ENCODE measurements around the gene CIPC.

Gene CIPC, protein sequence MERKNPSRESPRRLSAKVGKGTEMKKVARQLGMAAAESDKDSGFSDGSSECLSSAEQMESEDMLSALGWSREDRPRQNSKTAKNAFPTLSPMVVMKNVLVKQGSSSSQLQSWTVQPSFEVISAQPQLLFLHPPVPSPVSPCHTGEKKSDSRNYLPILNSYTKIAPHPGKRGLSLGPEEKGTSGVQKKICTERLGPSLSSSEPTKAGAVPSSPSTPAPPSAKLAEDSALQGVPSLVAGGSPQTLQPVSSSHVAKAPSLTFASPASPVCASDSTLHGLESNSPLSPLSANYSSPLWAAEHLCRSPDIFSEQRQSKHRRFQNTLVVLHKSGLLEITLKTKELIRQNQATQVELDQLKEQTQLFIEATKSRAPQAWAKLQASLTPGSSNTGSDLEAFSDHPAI

DNA sequence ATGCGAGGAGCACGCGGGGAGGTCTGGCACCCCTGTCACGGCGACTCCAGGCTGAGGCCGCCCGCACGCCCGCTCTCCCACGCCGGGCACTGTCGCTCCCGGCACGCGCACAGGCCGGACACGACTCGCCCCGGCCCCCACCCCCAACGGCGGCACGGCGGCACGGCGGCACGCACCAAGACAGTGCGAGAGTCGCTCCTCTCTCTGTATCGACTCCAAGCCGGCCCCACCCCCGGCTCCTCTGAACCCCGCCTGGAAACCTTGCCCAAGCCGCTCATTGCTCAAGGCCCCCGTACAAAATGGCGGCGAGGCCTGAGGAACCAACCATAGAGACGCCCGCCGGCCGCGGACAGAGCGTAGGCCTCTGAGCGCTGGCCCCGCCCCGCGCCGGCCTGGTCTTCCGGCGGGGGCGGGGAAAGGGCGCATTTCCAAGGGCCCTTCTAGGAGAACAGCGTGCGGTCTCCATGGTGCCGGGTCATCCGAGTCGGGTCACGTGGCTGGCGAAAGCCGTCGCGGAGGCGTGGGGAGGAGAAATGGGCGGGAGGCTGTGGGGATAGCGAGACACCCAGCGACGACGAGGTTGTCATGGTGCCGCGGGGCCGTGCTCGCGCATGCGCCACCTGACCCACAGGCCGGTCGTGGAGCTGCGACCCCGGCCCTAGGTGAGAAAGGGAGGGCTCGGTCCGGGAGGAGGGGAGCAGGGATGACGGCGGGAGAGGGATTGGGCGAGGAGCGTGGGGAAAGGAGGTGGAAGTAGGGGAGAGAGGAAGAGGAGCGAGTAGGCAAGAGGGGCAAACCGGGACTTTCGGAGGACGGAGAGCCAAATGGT lies at the start of gene CIPC:
Gene CIPC (plus strand): TSS at position 559 of the 829 bp plus-strand sequence. CDS start 7,451 bp downstream, outside the sequence.
- H3K36me3 ChIP-seq (ENCODE audit: insufficient read depth, low read length) = no peaks in the 10 kb centered on the region
- H3K4me1 ChIP-seq (ENCODE audit: insufficient read depth, low read length) = peaks cover 54% of the 10 kb centered on the region
- H3K4me3 ChIP-seq (ENCODE audit: low read depth in 1 of 2, low read length in 2 of 2) = peak within 1 kb of the TSS; percentile 33 to 89
- no peaks in the 10 kb centered on the region for H3K27me3 ChIP-seq (ENCODE audit: control insufficient read depth in 1 of 2, insufficient read depth in 2 of 2, low read length in 2 of 2)
- H3K27ac ChIP-seq (ENCODE audit: low read depth, low read length) = peak within 1 kb of the TSS; percentile 62
- H3K9me3 ChIP-seq (ENCODE audit: low read length) = no peaks in the 10 kb centered on the region
- H3K9ac ChIP-seq (ENCODE audit: low read length) = peak within 1 kb of the TSS; percentile 96

DNA sequence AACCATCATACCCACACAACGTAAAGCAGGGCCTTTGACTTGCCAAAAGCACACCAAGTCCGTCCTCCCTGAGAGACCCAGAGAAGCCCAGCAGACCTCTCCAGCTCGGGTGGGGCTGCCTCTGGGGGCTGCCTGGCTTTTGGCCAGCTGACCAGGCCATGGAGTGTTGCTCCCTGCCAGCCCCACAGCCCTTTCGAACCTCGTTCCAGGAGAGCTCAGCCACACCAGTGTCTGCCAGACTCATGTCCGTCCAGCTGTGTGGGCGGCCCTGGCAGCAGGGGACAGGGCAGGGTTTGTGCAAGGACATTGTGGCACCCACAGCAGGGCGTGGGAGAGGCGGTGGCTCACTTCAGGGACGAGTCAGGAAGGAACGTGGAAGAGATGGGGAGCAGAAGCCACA lies 46.9 kb upstream of the CIPC start:
- Histone ChIP-seq H3K36me3 (ENCODE audit: insufficient read depth, low read length) (no peaks in the 10 kb centered on the region), H3K4me3 (ENCODE audit: low read depth in 1 of 2, low read length in 2 of 2) (no peak overlapping the region), H3K27ac (ENCODE audit: low read depth, low read length) (peak overlapping the region; percentile 45), H3K9me3 (ENCODE audit: low read length) (peaks cover under 1% of the 10 kb centered on the region), H3K4me1 (ENCODE audit: insufficient read depth, low read length) (peaks cover 23% of the 10 kb centered on the region), H3K27me3 (ENCODE audit: control insufficient read depth in 1 of 2, insufficient read depth in 2 of 2, low read length in 2 of 2) (no peaks in the 10 kb centered on the region), H3K9ac (ENCODE audit: low read length) (no peak overlapping the region)

DNA sequence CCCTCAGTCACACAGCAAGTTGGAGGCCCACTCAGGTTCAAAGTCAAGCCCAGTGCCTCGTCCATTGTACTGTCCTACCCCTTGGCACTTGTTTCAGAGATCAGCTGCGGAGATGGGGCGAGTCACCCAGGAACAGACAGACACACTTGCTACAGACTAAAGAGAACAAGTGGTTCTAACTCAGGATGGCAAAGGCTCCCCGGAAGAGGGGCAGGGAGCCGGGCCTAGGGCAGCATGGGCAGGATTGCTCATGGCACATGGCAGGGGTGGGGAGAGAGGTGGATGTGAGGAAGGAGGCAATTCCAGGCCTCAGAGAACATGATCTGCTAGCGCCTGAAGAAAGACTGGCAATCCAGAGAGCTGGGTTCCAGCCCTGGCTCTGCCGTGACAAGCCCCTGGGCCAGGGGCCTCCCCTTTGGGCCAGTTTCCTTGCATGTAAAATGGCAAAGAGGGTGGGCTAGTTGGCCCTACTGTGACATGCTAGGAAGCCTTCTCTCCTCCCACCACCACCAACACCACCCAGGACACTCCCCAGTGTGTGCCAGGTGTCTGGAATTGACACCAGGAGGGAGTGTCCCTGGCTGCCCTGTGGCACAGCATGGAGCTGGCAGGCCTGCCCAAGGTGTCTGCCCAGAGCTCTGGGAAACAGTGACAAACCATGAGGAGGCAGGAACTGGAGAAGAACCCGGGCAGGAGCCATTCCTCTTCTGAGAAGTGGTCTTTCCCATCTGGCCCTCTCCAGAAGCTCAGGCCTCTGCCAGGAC lies 45.6 kb upstream of the CIPC start:
- Histone ChIP-seq H3K9ac (ENCODE audit: low read length) (no peak overlapping the region), H3K27ac (ENCODE audit: low read depth, low read length) (peak overlapping the region; percentile 70), H3K4me3 (ENCODE audit: low read depth in 1 of 2, low read length in 2 of 2) (no peak overlapping the region), H3K4me1 (ENCODE audit: insufficient read depth, low read length) (peaks cover 16% of the 10 kb centered on the region), H3K36me3 (ENCODE audit: insufficient read depth, low read length) (no peaks in the 10 kb centered on the region), H3K27me3 (ENCODE audit: control insufficient read depth in 1 of 2, insufficient read depth in 2 of 2, low read length in 2 of 2) (no peaks in the 10 kb centered on the region), H3K9me3 (ENCODE audit: low read length) (peaks cover 4% of the 10 kb centered on the region)

DNA sequence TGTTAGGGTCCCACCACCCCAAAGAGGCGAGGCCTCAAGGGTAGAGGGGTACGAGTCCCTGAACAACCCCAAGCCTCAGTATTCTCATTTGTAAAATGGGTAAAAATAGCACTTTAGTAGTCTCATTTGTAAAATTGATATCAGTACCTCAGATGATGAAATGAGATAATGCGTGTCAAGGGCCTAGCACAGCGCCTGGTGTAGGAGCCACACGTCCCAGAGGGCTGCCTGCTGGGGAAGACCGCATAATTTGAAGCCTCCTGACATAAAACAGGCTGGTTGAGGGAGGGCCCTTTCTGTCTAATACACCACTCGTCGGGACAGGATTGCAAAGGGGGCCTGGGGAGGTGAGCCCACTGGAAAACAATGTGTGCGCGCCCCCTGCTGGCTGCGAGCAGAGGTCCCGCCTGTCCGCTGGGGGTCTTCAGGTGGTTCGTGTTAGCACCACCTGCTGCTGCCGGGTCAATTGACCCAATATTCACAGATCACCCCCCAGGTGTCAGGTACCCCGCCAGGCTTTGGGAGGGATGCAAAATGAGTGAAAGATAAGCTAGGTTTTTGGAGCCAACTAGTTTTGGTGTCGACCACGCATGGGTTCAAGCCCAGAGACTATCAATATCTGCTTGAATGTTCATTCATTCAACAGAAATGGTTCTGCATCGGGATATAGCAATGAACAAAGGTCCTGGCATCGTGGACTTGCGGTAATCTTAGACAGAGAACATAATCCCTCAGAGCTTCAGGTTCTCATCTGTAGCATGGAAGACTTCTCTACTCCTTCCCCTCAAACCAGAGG lies 44.8 kb upstream of the CIPC start:
- Histone ChIP-seq H3K27ac (ENCODE audit: low read depth, low read length) (peak overlapping the region; percentile 70), H3K4me1 (ENCODE audit: insufficient read depth, low read length) (peaks cover 16% of the 10 kb centered on the region), H3K9ac (ENCODE audit: low read length) (no peak overlapping the region), H3K4me3 (ENCODE audit: low read depth in 1 of 2, low read length in 2 of 2) (no peak overlapping the region), H3K9me3 (ENCODE audit: low read length) (peaks cover 4% of the 10 kb centered on the region), H3K27me3 (ENCODE audit: control insufficient read depth in 1 of 2, insufficient read depth in 2 of 2, low read length in 2 of 2) (no peaks in the 10 kb centered on the region), H3K36me3 (ENCODE audit: insufficient read depth, low read length) (no peaks in the 10 kb centered on the region)

DNA sequence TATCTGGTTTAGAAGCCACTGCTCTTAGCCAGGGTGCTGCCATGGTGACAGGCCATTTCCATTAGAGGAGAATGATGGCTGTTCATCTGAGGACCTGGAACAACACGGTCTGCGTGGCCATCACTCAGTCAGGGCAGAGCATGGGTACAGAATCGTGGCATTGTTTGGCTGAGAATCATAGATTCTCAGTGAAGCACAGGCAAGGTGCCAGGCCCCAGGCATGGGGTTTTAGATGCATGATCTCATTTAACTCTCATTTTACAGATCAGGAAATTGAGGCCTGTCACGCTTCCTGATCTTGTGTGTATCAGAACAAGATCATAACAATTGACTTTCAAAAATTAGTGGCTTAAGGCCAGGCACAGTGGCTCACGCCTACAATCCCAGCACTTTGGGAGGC lies 42.8 kb upstream of the CIPC start:
- H3K9ac ChIP-seq (ENCODE audit: low read length) = no peak overlapping the region
- H3K36me3 ChIP-seq (ENCODE audit: insufficient read depth, low read length) = no peaks in the 10 kb centered on the region
- no peak overlapping the region for H3K4me3 ChIP-seq (ENCODE audit: low read depth in 1 of 2, low read length in 2 of 2)
- H3K4me1 ChIP-seq (ENCODE audit: insufficient read depth, low read length) = peaks cover 16% of the 10 kb centered on the region
- no peaks in the 10 kb centered on the region for H3K27me3 ChIP-seq (ENCODE audit: control insufficient read depth in 1 of 2, insufficient read depth in 2 of 2, low read length in 2 of 2)
- peaks cover 4% of the 10 kb centered on the region for H3K9me3 ChIP-seq (ENCODE audit: low read length)
- H3K27ac ChIP-seq (ENCODE audit: low read depth, low read length) = no peak overlapping the region

DNA sequence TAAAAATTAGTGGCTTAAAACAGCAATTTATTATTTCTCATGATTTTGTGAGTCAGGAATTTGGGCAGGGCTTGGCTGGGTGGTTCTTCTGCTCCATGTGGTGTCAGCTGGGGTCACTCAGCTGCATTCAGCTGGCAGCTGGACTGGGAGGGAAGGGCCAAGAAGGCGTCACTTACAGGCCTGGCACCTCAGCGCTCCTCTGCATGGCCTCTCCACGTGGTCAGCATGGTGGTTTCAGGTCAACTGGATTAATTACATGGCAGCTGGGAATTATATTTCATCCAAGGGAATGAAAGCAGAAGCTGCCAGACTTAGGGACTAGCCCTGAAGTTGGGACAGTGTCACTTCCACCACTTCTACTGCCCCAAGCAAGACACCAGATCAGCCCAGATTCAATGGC lies 42.1 kb upstream of the CIPC start:
- no peak overlapping the region for H3K9ac ChIP-seq (ENCODE audit: low read length)
- H3K36me3 ChIP-seq (ENCODE audit: insufficient read depth, low read length) = no peaks in the 10 kb centered on the region
- H3K4me3 ChIP-seq (ENCODE audit: low read depth in 1 of 2, low read length in 2 of 2) = no peak overlapping the region
- H3K27ac ChIP-seq (ENCODE audit: low read depth, low read length) = no peak overlapping the region
- H3K9me3 ChIP-seq (ENCODE audit: low read length) = peaks cover 4% of the 10 kb centered on the region
- no peaks in the 10 kb centered on the region for H3K27me3 ChIP-seq (ENCODE audit: control insufficient read depth in 1 of 2, insufficient read depth in 2 of 2, low read length in 2 of 2)
- peaks cover 13% of the 10 kb centered on the region for H3K4me1 ChIP-seq (ENCODE audit: insufficient read depth, low read length)

DNA sequence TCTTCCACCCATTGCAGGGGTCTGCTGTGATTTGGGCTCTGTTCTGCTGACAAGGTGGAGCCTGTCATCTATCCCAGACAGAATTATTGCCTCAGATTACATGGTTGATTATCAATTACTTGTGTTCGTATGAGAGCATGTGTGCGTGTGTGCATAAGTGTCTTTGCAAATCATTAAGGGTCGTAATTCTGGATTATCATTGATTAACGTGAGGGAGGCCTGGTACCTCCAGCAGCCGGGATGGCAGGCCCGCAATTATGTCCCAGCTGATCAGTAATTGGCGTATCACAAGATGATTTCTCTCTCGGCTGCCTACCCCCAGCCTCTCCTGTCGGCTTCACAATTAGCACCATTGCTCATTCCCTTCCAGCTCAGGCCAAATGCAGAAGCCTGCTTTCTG lies 39.9 kb upstream of the CIPC start:
- H3K4me3 ChIP-seq (ENCODE audit: low read depth in 1 of 2, low read length in 2 of 2) = no peak overlapping the region
- no peak overlapping the region for H3K9ac ChIP-seq (ENCODE audit: low read length)
- H3K9me3 ChIP-seq (ENCODE audit: low read length) = peaks cover 4% of the 10 kb centered on the region
- peaks cover 2% of the 10 kb centered on the region for H3K4me1 ChIP-seq (ENCODE audit: insufficient read depth, low read length)
- H3K27ac ChIP-seq (ENCODE audit: low read depth, low read length) = no peak overlapping the region
- no peaks in the 10 kb centered on the region for H3K27me3 ChIP-seq (ENCODE audit: control insufficient read depth in 1 of 2, insufficient read depth in 2 of 2, low read length in 2 of 2)
- no peaks in the 10 kb centered on the region for H3K36me3 ChIP-seq (ENCODE audit: insufficient read depth, low read length)

DNA sequence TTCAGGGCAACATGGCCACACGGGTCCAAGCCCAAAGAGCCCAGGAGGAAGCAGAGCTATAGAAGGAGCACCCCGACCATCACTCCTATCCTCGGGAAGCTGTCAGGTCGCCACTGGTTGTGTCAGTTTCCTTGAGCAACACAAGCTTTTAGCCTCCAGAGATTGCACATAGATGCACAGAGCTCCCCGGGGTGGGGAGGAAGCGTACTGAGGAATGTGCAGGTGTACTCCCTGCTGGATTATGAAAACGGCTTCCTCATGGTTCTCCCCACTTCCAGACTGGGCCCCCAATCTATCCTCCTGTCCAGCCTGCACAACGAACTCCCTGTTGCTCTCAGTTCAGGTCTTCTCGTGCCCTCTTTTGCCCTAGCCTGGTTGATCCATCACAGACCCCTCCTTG lies 39.3 kb upstream of the CIPC start:
- H3K9ac ChIP-seq (ENCODE audit: low read length) = no peak overlapping the region

DNA sequence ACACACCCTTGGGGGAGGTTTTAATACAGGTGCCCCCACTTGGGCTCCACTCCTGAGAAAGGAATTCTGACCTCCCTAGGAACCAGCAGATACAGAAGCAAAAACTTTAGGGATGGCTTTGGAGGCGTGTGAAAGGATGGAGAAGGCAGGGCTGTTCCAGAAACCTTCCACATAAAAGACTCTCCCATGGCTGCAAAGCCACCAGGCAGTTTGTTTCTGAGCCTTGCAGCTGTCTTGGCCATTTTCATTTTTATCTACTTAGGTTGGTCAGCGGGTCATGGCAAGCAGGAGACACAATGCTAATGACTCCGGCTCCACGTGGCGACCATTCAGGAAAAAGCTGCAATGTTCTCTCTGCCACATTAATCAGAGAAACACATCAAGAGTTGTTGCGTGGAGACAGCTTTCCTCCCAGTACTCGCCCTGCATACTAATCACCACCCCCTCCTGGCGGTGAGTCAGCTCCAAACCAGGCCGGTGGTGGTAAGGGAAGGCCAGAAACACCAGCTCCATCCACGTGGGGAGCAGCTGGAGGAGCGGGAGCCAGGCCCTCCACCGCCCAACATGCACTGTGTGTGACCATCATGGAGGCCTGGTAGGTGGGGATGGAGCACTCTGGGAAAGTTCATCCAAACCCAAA lies 38.7 kb upstream of the CIPC start:
- no peaks in the 10 kb centered on the region for H3K4me1 ChIP-seq (ENCODE audit: insufficient read depth, low read length)
- H3K9me3 ChIP-seq (ENCODE audit: low read length) = peaks cover 4% of the 10 kb centered on the region
- no peaks in the 10 kb centered on the region for H3K36me3 ChIP-seq (ENCODE audit: insufficient read depth, low read length)
- no peaks in the 10 kb centered on the region for H3K27me3 ChIP-seq (ENCODE audit: control insufficient read depth in 1 of 2, insufficient read depth in 2 of 2, low read length in 2 of 2)
- H3K4me3 ChIP-seq (ENCODE audit: low read depth in 1 of 2, low read length in 2 of 2) = no peak overlapping the region
- H3K9ac ChIP-seq (ENCODE audit: low read length) = no peak overlapping the region
- no peak overlapping the region for H3K27ac ChIP-seq (ENCODE audit: low read depth, low read length)

More for the DNA sequence above, 39.3 kb upstream of the CIPC start:
- H3K4me3 ChIP-seq (ENCODE audit: low read depth in 1 of 2, low read length in 2 of 2) = no peak overlapping the region
- H3K27ac ChIP-seq (ENCODE audit: low read depth, low read length) = no peak overlapping the region
- peaks cover 4% of the 10 kb centered on the region for H3K9me3 ChIP-seq (ENCODE audit: low read length)
- no peaks in the 10 kb centered on the region for H3K4me1 ChIP-seq (ENCODE audit: insufficient read depth, low read length)
- no peaks in the 10 kb centered on the region for H3K36me3 ChIP-seq (ENCODE audit: insufficient read depth, low read length)
- no peaks in the 10 kb centered on the region for H3K27me3 ChIP-seq (ENCODE audit: control insufficient read depth in 1 of 2, insufficient read depth in 2 of 2, low read length in 2 of 2)

DNA sequence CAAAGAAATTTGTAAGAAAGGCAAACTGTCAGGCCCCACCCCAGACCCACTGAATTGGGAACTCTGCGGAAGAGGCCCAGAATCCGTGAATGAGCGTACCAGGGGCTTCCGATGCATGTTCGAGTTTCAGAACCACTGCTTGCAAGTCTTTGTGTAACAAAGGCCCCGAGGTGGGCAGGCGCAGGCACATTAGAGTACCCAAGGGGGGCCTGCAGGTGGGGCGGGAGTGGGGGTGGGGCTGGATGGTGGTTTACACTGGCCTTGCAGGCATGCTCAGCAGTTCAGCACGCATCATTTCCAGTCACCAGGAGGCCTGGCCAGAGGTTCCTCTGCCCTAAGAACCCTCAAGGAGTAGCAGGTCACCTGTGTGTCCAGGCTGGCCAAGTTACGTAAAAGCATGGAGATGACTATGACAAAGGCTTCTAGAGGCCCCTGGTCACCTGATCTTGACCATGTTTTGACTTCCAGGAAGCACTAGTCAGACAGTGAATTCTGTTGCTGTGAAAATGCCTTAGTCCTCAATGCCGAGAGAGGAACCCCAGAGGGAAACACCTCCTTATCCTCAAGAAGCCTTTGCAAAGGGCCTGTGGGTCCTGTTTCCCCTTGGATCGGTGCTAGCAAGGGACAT lies 36.3 kb upstream of the CIPC start:
- no peak overlapping the region for H3K9ac ChIP-seq (ENCODE audit: low read length)
- H3K9me3 ChIP-seq (ENCODE audit: low read length) = no peaks in the 10 kb centered on the region
- no peaks in the 10 kb centered on the region for H3K27me3 ChIP-seq (ENCODE audit: control insufficient read depth in 1 of 2, insufficient read depth in 2 of 2, low read length in 2 of 2)
- H3K4me1 ChIP-seq (ENCODE audit: insufficient read depth, low read length) = no peaks in the 10 kb centered on the region
- no peak overlapping the region for H3K27ac ChIP-seq (ENCODE audit: low read depth, low read length)
- H3K36me3 ChIP-seq (ENCODE audit: insufficient read depth, low read length) = no peaks in the 10 kb centered on the region
- H3K4me3 ChIP-seq (ENCODE audit: low read depth in 1 of 2, low read length in 2 of 2) = no peak overlapping the region

Data from muscle layer of colon (tissue), 2 donors.